Activated CD8-positive, alpha-beta T cell treated with anti-CD3 and anti-CD28 coated beads for 36 hours (primary cell): ENCODE results near the gene RNF225. TPM values are rescaled to one million over a fixed set of nuclear protein-coding genes. Genes with fewer than 3 reads are reported as not detected.

Experiments
- ATAC-seq: fragments of 200-7000 bp; cut with Tn5 transposase; one replicate; pipeline ENCODE4 v1.10.0; 2021; ENCODE audit warnings: mild to moderate bottlenecking, moderate library complexity
- CTCF ChIA-PET: fragments of 350-600 bp; sonication (Branson Sonifier 250); formaldehyde crosslinking; loops from one replicate; lab custom pipeline; 2021; ENCODE audit warnings: antibody characterized with exemption; lab: Charles Lee
- POLR2A ChIA-PET: fragments of 350-600 bp; sonication (Branson Sonifier 250); formaldehyde crosslinking; loops from one replicate; lab custom pipeline; 2021; ENCODE audit warnings: antibody characterized with exemption; lab: Charles Lee
- DNase-seq: peaks from one replicate; pipeline ENCODE4 v3.0.0-alpha.2; 2020
- H3K27ac Mint-ChIP-seq: one replicate; pipeline ENCODE4 v1.8.0; 2021; ENCODE audit warnings: mild to moderate bottlenecking, mixed read lengths
- H3K27me3 Mint-ChIP-seq: one replicate; pipeline ENCODE4 v1.8.0; 2021; ENCODE audit warnings: mixed read lengths
- H3K36me3 Mint-ChIP-seq: one replicate; pipeline ENCODE4 v1.8.0; 2021; ENCODE audit warnings: low read depth, mixed read lengths
- H3K4me1 Mint-ChIP-seq: one replicate; pipeline ENCODE4 v1.8.0; 2021; ENCODE audit warnings: low read depth, mixed read lengths
- H3K4me3 Mint-ChIP-seq: one replicate; pipeline ENCODE4 v1.8.0; 2021; ENCODE audit warnings: mild to moderate bottlenecking, moderate library complexity, mixed read lengths
- H3K9me3 Mint-ChIP-seq: one replicate; pipeline ENCODE4 v1.8.0; 2021; ENCODE audit warnings: mixed read lengths
- intact Hi-C: fragments of 100-400 bp; cut with micrococcal nuclease; formaldehyde crosslinking; loops from one replicate; pipeline ENCODE4 v1.10.0; 2022
- total RNA-seq, 2 experiments: library from RNA; stranded (reverse); gene quantifications; one replicate each; pipeline ENCODE4 v1.2.3, GENCODE V29; 2021
- TF ChIP-seq, protein P1 (sequence below): fragments of 200-600 bp; IDR thresholded peaks from one replicate; pipeline ENCODE4 v1.8.0; 2022; ENCODE audit warnings: antibody characterized with exemption, mild to moderate bottlenecking

RNF225 gene
- total RNA-seq, 2 experiments from 2014 or later = 0.81 to 1.1 TPM

DNA sequence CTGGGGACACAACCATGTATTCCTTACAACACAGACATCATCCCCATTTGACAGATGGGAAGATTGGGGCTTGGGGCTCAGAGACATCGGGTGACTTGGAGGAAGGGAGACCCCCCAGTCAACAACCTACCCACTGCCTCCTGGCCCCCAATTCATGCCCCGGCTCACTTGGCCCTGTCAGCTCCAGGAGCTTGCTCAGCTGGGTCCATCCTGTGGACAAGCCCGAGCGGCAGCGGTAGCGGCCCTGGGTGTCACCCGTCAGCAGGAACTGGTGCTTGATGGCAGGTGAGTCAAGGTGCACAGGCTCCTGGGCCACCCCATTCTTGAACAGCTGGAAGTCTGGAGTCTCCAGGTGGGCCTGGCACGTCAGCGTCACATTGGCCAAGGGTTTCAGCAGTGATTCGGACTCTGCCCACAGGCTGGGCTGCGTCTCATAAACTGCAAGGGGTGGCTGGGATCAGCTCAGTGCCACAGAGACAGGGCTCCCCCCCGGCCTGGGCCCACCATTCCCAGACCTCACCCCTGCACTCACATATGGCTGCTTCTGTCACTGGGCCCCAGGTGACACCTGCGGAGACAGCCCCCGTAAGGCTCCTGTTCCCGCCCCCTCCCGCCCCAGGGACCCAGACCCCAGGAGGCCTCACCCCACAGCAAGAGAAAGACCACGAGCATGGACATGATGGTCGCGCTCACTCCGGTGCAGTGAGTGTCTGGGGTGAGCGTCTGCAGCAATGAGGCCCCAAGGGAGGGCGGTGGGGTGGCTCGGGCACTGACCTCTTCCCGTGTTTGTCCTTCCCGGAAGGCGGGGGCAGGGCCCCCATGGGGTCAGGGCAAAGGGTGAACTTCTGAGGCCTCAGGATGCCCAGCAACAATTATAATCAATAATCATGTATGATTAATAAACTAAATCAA lies 42.4 kb upstream of the RNF225 start, which contains the start of gene A1BG:
TSS of gene A1BG (minus strand) at position 733 of the 912 bp plus-strand sequence. CDS start at position 678, 55 bp downstream.
- Mint-ChIP-seq H3K27me3 (no peaks in the 10 kb centered on the region), H3K4me1 (peaks cover 36% of the 10 kb centered on the region), H3K9me3 (no peaks in the 10 kb centered on the region), H3K36me3 (peaks cover 21% of the 10 kb centered on the region), H3K4me3 (no peak within 1 kb of the TSS), H3K27ac (no peak within 1 kb of the TSS)
- CTCF ChIA-PET = no interaction called here
- DNase-seq (no peak), ATAC-seq (no peak)
- intact Hi-C loops = no loop called here
- TF ChIP-seq, protein P1, sequence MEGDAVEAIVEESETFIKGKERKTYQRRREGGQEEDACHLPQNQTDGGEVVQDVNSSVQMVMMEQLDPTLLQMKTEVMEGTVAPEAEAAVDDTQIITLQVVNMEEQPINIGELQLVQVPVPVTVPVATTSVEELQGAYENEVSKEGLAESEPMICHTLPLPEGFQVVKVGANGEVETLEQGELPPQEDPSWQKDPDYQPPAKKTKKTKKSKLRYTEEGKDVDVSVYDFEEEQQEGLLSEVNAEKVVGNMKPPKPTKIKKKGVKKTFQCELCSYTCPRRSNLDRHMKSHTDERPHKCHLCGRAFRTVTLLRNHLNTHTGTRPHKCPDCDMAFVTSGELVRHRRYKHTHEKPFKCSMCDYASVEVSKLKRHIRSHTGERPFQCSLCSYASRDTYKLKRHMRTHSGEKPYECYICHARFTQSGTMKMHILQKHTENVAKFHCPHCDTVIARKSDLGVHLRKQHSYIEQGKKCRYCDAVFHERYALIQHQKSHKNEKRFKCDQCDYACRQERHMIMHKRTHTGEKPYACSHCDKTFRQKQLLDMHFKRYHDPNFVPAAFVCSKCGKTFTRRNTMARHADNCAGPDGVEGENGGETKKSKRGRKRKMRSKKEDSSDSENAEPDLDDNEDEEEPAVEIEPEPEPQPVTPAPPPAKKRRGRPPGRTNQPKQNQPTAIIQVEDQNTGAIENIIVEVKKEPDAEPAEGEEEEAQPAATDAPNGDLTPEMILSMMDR = no peak
- POLR2A ChIA-PET = interaction anchor here (1.6 to 1.8 kb wide), 2 partner anchors 9 to 10 kb away, joined by 6 to 7 read pairs; partner anchors contain the start of gene ZNF497

DNA sequence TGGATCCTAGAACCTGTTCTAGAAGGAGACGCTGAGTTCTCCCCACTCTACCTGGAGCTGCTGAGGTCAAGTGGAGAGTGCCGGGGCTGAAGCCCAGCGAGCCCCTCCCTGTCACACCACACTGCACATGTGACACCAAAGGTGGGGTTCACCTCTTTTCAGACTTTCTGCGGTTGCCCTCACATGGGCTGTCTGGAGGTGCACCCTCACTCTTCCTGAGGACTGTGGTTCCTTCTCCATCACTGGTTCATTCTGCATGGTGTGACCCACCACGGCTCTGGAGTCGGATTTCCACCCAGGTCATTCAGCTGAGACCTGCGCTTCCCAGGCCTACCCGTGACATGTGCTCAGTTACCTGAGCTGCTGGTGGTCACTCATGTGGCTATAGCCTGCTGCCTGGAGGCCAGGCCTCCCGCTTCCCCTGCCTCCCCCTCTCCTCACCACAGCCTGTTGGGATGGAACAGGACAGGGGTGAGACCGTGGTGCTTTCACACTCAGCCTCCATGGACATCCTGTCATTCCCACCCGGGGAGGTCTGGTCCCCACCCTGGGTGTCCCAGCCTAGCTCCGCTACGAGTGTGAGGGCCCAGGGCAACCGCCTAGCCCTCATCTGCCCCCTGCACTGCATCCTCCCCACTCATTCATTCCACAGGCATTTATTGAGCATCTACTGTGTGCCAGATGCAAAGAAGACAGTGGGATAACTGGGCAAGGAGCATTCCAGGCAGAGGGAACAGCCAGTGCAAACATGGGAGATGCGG lies 41.6 kb upstream of the RNF225 start:
- no peak overlapping the region for H3K4me3 Mint-ChIP-seq
- intact Hi-C loops = no loop called here
- TF ChIP-seq, protein P1 = no peak
- DNase-seq = no peak
- no peaks in the 10 kb centered on the region for H3K9me3 Mint-ChIP-seq
- ATAC-seq = no peak
- H3K36me3 Mint-ChIP-seq = peaks cover 21% of the 10 kb centered on the region
- peaks cover 33% of the 10 kb centered on the region for H3K4me1 Mint-ChIP-seq
- ChIA-PET CTCF (no interaction called here), POLR2A (interaction anchor here (1.6 kb wide), 1 partner anchor 9 kb away, joined by 6 read pairs; the partner anchor contains the start of gene ZNF497)
- H3K27ac Mint-ChIP-seq = no peak overlapping the region
- no peaks in the 10 kb centered on the region for H3K27me3 Mint-ChIP-seq

DNA sequence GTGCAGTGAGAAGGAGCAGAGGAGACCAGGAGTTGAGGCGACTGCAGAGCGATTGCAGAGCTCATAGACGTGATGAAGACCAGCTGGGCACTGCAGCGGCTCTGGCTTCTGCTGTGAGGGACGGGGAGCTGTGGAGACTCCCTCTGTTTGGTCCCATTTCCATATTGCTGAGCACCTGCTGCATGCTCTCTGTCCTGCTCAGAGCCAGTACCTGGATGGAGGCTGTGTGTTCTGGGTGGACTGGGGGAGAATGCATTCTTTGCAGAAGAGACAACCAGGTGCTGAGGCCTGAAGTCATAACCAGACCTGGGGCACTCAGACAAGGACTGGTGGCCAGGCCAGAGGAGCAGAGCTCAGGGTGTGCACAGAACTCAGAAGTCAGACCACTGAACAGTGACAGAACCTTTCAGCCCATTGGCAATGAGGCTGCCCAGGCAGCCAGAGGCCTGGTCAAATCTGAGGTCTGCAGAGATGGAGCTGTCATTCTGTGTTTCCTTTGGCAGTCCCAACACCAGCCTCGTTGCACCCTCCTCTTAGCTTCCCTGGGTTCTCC lies 40.9 kb upstream of the RNF225 start:
- H3K27me3 Mint-ChIP-seq = no peaks in the 10 kb centered on the region
- intact Hi-C loops = no loop called here
- TF ChIP-seq, protein P1 = no peak
- ATAC-seq (no peak), DNase-seq (no peak)
- no peaks in the 10 kb centered on the region for H3K9me3 Mint-ChIP-seq
- no peak overlapping the region for H3K27ac Mint-ChIP-seq
- peaks cover 16% of the 10 kb centered on the region for H3K36me3 Mint-ChIP-seq
- CTCF ChIA-PET = no interaction called here
- POLR2A ChIA-PET = interaction anchor here (1.6 to 2.6 kb wide), 2 partner anchors 8 kb away, joined by 6 to 14 read pairs; partner anchors contain the start of gene ZNF497
- no peak overlapping the region for H3K4me3 Mint-ChIP-seq
- peaks cover 27% of the 10 kb centered on the region for H3K4me1 Mint-ChIP-seq

DNA sequence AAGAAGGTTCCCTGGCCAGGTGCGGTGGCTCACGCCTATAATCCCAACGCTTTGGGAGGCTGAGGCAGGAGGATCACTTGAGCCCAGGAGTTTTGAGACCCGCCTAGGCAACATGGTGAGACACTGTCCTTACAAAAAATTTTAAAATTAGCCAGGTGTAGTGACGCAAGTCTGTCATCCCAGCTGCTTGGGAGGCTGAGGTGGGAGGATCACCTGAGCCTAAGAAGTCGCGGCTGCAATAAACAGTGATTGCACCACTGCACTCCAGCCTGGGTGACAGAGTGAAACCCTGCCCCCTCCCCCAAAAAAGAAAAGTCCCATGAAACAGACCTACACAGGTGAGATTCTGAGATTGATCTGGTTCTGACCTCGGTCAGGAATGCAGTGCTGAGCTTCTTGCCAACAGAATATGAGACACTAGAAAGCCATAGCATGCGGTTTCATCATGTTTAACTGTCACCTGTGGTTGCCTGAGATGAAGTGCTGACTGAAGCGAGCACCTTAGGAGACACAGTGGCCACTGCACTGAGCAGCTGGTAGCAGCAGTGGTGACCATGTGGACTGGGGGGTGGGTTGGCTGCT lies 40.1 kb upstream of the RNF225 start:
- Mint-ChIP-seq H3K27me3 (no peaks in the 10 kb centered on the region), H3K4me3 (no peak overlapping the region), H3K36me3 (peaks cover 14% of the 10 kb centered on the region), H3K4me1 (peaks cover 27% of the 10 kb centered on the region), H3K27ac (no peak overlapping the region), H3K9me3 (no peaks in the 10 kb centered on the region)
- intact Hi-C loops = no loop called here
- DNase-seq (no peak), ATAC-seq (no peak)
- TF ChIP-seq, protein P1 = no peak
- CTCF ChIA-PET = interaction anchor here (0.8 kb wide), 1 partner anchor 8 kb away, joined by 3 read pairs; no protein-coding TSS in a partner anchor
- POLR2A ChIA-PET = interaction anchor here (0.9 to 2.6 kb wide), 4 partner anchors 9 to 52 kb away, joined by 3 to 14 read pairs (median 6); partner anchors contain the start of gene RPS5
